ENCODE measurements around the gene TEDC1.

TEDC1 gene

GRCh38 chr14:105498430-105499255 is 7.6 kb downstream of the TEDC1 start:
- no peaks in the 10 kb centered on the region for H3K27me3 ChIP-seq (ENCODE audit: control insufficient read depth, insufficient read depth, low read length)
- H3K4me1 ChIP-seq (ENCODE audit: control insufficient read depth, insufficient read depth, low read length) = no peaks in the 10 kb centered on the region
- no peak overlapping the region for H3K4me2 ChIP-seq (ENCODE audit: low read length)
- H3K9ac ChIP-seq (ENCODE audit: low read depth, low read length) = no peak overlapping the region
- no peak overlapping the region for H3K4me3 ChIP-seq (ENCODE audit: low read length)
- no peaks in the 10 kb centered on the region for H3K36me3 ChIP-seq (ENCODE audit: insufficient read depth, low read length)
- no peaks in the 10 kb centered on the region for H3K9me3 ChIP-seq (replicated peaks; ENCODE audit: low read length)

DNA sequence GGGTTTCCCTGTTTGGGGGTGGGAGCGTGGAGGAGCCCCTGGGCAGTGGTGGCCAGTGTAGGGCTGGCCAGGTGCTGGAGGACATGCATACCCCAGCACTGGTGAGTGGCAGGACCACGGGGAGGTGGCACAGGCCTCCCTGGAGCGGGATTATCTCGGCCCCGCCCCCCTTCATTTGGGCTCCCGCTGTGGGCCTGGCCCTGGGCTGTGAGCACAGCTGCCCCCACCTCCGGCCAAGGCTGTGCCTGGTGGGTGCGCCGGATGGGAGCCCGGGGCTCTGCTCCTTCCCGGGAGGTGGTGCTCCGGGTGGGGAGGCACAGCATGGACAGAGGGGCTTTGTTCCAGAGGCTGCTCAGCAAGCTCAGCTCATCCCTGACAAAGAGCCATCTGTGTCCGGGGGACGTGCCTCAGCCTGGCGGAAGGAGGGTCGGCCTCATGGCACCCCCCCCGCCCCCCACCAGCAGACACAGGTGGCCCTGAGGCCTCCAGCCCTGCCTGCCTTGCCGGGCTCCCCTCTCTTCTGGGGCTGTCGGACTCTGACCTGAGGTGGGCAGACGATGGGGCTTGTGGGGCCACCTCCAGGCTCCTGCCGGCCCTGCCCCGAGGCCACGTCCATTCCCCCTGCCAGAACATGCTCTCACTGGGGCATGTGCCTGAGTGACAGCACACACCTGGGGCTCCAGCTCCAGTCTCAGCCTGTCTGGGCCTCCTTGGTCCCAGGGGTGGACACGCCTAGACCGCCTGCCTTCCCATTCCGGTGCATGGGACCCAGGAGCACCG is 8.4 kb downstream of the TEDC1 start:
- H3K27me3 ChIP-seq (ENCODE audit: control insufficient read depth, insufficient read depth, low read length) = no peaks in the 10 kb centered on the region
- no peaks in the 10 kb centered on the region for H3K36me3 ChIP-seq (ENCODE audit: insufficient read depth, low read length)
- H3K4me2 ChIP-seq (ENCODE audit: low read length) = no peak overlapping the region
- H3K4me1 ChIP-seq (ENCODE audit: control insufficient read depth, insufficient read depth, low read length) = no peaks in the 10 kb centered on the region
- H3K9me3 ChIP-seq (replicated peaks; ENCODE audit: low read length) = no peaks in the 10 kb centered on the region
- H3K9ac ChIP-seq (ENCODE audit: low read depth, low read length) = no peak overlapping the region
- H3K4me3 ChIP-seq (ENCODE audit: low read length) = no peak overlapping the region

GRCh38 chr14:105500036-105500725 is 9.1 kb downstream of the TEDC1 start:
- Histone ChIP-seq H3K9ac (ENCODE audit: low read depth, low read length) (no peak overlapping the region), H3K4me1 (ENCODE audit: control insufficient read depth, insufficient read depth, low read length) (no peaks in the 10 kb centered on the region)

GRCh38 chr14:105500726-105501101 is 9.7 kb downstream of the TEDC1 start:
- H3K27me3 ChIP-seq (ENCODE audit: control insufficient read depth, insufficient read depth, low read length) = no peaks in the 10 kb centered on the region
- H3K4me2 ChIP-seq (ENCODE audit: low read length) = no peak overlapping the region
- no peaks in the 10 kb centered on the region for H3K9me3 ChIP-seq (replicated peaks; ENCODE audit: low read length)
- no peak overlapping the region for H3K4me3 ChIP-seq (ENCODE audit: low read length)
- no peaks in the 10 kb centered on the region for H3K36me3 ChIP-seq (ENCODE audit: insufficient read depth, low read length)
- H3K9ac ChIP-seq (ENCODE audit: low read depth, low read length) = no peak overlapping the region
- no peaks in the 10 kb centered on the region for H3K4me1 ChIP-seq (ENCODE audit: control insufficient read depth, insufficient read depth, low read length)

More at GRCh38 chr14:105500036-105500725, 9.1 kb downstream of the TEDC1 start:
- Histone ChIP-seq H3K36me3 (ENCODE audit: insufficient read depth, low read length) (no peaks in the 10 kb centered on the region), H3K4me2 (ENCODE audit: low read length) (no peak overlapping the region), H3K9me3 (replicated peaks; ENCODE audit: low read length) (no peaks in the 10 kb centered on the region), H3K4me3 (ENCODE audit: low read length) (no peak overlapping the region), H3K27me3 (ENCODE audit: control insufficient read depth, insufficient read depth, low read length) (no peaks in the 10 kb centered on the region)

GRCh38 chr14:105501504-105502291 is 10.7 kb downstream of the TEDC1 start:
- Histone ChIP-seq H3K4me2 (ENCODE audit: low read length) (no peak overlapping the region), H3K9ac (ENCODE audit: low read depth, low read length) (no peak overlapping the region), H3K36me3 (ENCODE audit: insufficient read depth, low read length) (no peaks in the 10 kb centered on the region), H3K4me3 (ENCODE audit: low read length) (no peak overlapping the region), H3K9me3 (replicated peaks; ENCODE audit: low read length) (no peaks in the 10 kb centered on the region), H3K27me3 (ENCODE audit: control insufficient read depth, insufficient read depth, low read length) (no peaks in the 10 kb centered on the region), H3K4me1 (ENCODE audit: control insufficient read depth, insufficient read depth, low read length) (no peaks in the 10 kb centered on the region)

DNA sequence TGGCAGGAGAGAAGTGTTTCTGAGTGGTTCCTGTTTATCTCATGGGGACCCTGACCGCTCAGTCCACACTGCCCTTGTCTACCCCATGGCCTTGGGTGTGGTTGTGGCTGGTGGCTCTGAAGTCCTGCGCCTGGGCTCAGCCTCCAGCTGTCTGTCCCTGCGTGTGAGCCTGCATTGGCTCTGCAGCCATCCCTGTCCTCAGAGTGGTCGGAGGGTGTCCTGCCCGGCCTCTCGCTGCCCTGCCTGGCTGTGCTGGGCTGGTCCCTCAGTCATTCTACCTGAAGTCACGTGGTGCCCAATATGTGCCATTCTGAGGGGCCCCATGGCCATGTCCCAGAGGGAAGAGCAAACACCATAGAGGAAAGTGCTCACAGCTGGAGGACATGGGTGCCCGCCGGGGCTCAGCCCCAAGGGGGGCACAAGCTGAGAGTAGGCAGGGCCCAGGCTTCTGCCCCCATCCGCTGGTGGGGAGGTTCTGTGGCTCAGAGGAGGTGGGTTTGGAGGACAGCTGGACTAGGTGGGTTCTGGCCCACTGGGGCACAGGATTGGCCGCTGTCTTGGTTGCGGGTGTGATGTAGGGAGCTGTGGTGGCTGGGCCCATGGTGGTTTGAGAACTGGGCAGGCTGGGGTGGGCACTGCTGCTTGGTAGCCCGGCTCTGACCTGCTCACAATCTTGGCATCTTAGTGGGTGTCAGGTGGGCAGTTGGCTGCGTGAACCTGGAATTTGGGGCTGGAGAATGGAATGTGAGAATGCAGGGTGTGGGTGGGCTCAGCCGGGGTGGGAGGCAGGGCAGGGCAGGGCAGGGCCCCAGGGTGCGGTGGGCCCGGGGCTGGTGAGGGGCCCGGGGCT is 11.6 kb downstream of the TEDC1 start:
- Histone ChIP-seq H3K27me3 (ENCODE audit: control insufficient read depth, insufficient read depth, low read length) (peaks cover 6% of the 10 kb centered on the region), H3K9me3 (replicated peaks; ENCODE audit: low read length) (no peaks in the 10 kb centered on the region), H3K4me1 (ENCODE audit: control insufficient read depth, insufficient read depth, low read length) (no peaks in the 10 kb centered on the region), H3K4me2 (ENCODE audit: low read length) (no peak overlapping the region), H3K36me3 (ENCODE audit: insufficient read depth, low read length) (no peaks in the 10 kb centered on the region), H3K9ac (ENCODE audit: low read depth, low read length) (no peak overlapping the region), H3K4me3 (ENCODE audit: low read length) (no peak overlapping the region)

DNA sequence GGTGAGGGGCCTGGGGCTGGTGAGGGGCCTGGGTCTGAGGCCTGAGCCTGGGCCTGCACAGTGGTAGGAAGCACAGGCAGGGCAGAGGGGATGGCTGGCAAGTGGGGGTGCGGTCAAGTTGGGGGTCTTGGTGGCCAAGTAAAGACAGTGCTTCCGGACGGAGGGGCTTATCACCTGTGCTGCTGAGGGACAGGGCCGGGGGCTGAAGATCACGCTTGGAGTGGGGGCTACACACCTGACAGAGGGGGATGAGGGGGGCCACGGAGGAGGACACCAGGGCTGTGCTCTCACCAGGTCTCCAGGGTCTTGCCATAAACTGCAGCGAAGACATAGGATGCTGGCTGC is 12.2 kb downstream of the TEDC1 start:
- peaks cover 12% of the 10 kb centered on the region for H3K27me3 ChIP-seq (ENCODE audit: control insufficient read depth, insufficient read depth, low read length)
- H3K4me1 ChIP-seq (ENCODE audit: control insufficient read depth, insufficient read depth, low read length) = no peaks in the 10 kb centered on the region
- H3K9ac ChIP-seq (ENCODE audit: low read depth, low read length) = no peak overlapping the region
- no peak overlapping the region for H3K4me2 ChIP-seq (ENCODE audit: low read length)
- H3K9me3 ChIP-seq (replicated peaks; ENCODE audit: low read length) = no peaks in the 10 kb centered on the region
- no peaks in the 10 kb centered on the region for H3K36me3 ChIP-seq (ENCODE audit: insufficient read depth, low read length)
- no peak overlapping the region for H3K4me3 ChIP-seq (ENCODE audit: low read length)

GRCh38 chr14:105503935-105504692 is 13.1 kb downstream of the TEDC1 start:
- no peak overlapping the region for H3K4me2 ChIP-seq (ENCODE audit: low read length)
- H3K9ac ChIP-seq (ENCODE audit: low read depth, low read length) = no peak overlapping the region
- no peaks in the 10 kb centered on the region for H3K36me3 ChIP-seq (ENCODE audit: insufficient read depth, low read length)

DNA sequence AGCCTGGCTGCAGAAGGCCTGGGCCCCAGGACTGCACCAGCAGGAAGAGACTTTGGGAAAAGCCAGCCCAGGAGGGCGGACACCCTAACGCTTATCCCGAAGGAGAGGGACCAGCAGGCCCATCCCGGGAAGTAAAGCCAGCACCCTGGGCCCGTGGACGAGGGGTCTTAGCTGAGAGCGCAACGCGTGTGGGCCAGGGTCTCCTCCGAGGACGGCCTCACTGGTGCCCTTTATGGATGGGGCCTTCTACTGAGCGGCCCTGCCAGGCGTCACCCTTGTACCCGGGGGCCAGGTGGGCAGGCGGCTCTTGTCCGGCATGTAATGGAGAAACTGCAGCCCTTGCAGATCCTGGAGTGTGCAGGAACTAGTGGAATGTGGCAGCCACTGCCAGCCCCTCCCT is 14.1 kb downstream of the TEDC1 start:
- Histone ChIP-seq H3K9ac (ENCODE audit: low read depth, low read length) (no peak overlapping the region), H3K9me3 (replicated peaks; ENCODE audit: low read length) (no peaks in the 10 kb centered on the region), H3K4me3 (ENCODE audit: low read length) (no peak overlapping the region), H3K4me2 (ENCODE audit: low read length) (no peak overlapping the region), H3K27me3 (ENCODE audit: control insufficient read depth, insufficient read depth, low read length) (peaks cover 16% of the 10 kb centered on the region), H3K4me1 (ENCODE audit: control insufficient read depth, insufficient read depth, low read length) (no peaks in the 10 kb centered on the region), H3K36me3 (ENCODE audit: insufficient read depth, low read length) (no peaks in the 10 kb centered on the region)

More at GRCh38 chr14:105503935-105504692, 13.1 kb downstream of the TEDC1 start:
- no peak overlapping the region for H3K4me3 ChIP-seq (ENCODE audit: low read length)
- H3K9me3 ChIP-seq (replicated peaks; ENCODE audit: low read length) = no peaks in the 10 kb centered on the region
- H3K27me3 ChIP-seq (ENCODE audit: control insufficient read depth, insufficient read depth, low read length) = peaks cover 16% of the 10 kb centered on the region
- no peaks in the 10 kb centered on the region for H3K4me1 ChIP-seq (ENCODE audit: control insufficient read depth, insufficient read depth, low read length)

DNA sequence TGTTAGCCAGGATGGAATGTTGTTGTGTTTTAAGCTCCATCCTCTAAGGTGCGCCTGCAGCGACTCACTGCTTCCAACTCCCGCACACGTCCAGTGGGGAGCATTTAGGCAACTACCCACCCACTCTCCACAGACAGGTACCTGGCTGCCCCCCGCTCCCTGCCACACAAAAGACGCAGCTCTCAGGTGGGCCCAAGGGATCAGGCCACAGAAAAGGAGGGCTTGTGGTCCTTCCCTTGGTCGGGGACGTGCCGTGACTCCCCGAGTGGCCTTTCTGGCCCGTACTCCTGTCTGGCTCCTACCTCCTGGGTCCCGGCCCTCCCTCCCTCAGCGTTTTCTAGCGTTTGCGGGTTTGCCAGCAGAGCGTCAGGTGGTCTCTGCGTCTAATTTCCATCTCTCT is 16.2 kb downstream of the TEDC1 start:
- no peaks in the 10 kb centered on the region for H3K36me3 ChIP-seq (ENCODE audit: insufficient read depth, low read length)
- H3K4me1 ChIP-seq (ENCODE audit: control insufficient read depth, insufficient read depth, low read length) = peaks cover 3% of the 10 kb centered on the region
- no peak overlapping the region for H3K4me3 ChIP-seq (ENCODE audit: low read length)
- peaks cover 30% of the 10 kb centered on the region for H3K27me3 ChIP-seq (ENCODE audit: control insufficient read depth, insufficient read depth, low read length)
- no peak overlapping the region for H3K9ac ChIP-seq (ENCODE audit: low read depth, low read length)
- no peak overlapping the region for H3K4me2 ChIP-seq (ENCODE audit: low read length)
- no peaks in the 10 kb centered on the region for H3K9me3 ChIP-seq (replicated peaks; ENCODE audit: low read length)
